ENCODE data around the gene NARF.
A peak's percentile ranks its signal among the peaks of the same experiment; 100 is the strongest.
"Not testable (repeated sequence)": the region's sequence is repeated elsewhere in the genome, so short reads cannot be mapped to it uniquely, and the experiment has no call there.

Gene NARF

GRCh38 chr17:82503728-82504308, 45.3 kb downstream of the NARF start:
- no peak for DNase-seq

- DNase-seq, result no peak
Measured at GRCh38 chr17:82505296-82505695, 46.8 kb downstream of the NARF start.

- DNase-seq, result not testable (repeated sequence)
Measured at GRCh38 chr17:82506402-82506801, 47.9 kb downstream of the NARF start.

GRCh38 chr17:82507631-82508175, 49.2 kb downstream of the NARF start:
- no peak for DNase-seq

- DNase-seq, result not testable (repeated sequence)
Measured at GRCh38 chr17:82511642-82512041, 53.1 kb downstream of the NARF start.

- not testable (repeated sequence) for DNase-seq
Measured at GRCh38 chr17:82513864-82514263, 55.3 kb downstream of the NARF start.

- DNase-seq, result no peak
Measured at GRCh38 chr17:82517230-82517865, 58.8 kb downstream of the NARF start.

GRCh38 chr17:82518826-82519810, 60.6 kb downstream of the NARF start, which contains the start of gene FOXK2:
Gene FOXK2, plus strand, starts transcription at chr17:82519732. Its CDS starts 157 bp downstream, at chr17:82519889.
- peak; percentile 36 for DNase-seq

- peak; percentile 12 for DNase-seq
Measured at GRCh38 chr17:82519971-82520903, 61.7 kb downstream of the NARF start.

- DNase-seq, result peak; percentile 40
Measured at GRCh38 chr17:82524540-82524939, 66.0 kb downstream of the NARF start.

- no peak for DNase-seq
Measured at GRCh38 chr17:82525712-82526111, 67.2 kb downstream of the NARF start.

- DNase-seq, result no peak
Measured at GRCh38 chr17:82527898-82528297, 69.4 kb downstream of the NARF start.

GRCh38 chr17:82528484-82529265, 70.1 kb downstream of the NARF start:
- no peak for DNase-seq

- DNase-seq, result no peak
Measured at GRCh38 chr17:82529914-82530300, 71.4 kb downstream of the NARF start.

GRCh38 chr17:82531431-82531881, 72.9 kb downstream of the NARF start:
- no peak for DNase-seq

GRCh38 chr17:82534401-82534812, 75.9 kb downstream of the NARF start:
- no peak for DNase-seq

GRCh38 chr17:82536512-82537201, 78.1 kb downstream of the NARF start:
- no peak for DNase-seq

GRCh38 chr17:82537228-82537627, 78.7 kb downstream of the NARF start:
- not testable (repeated sequence) for DNase-seq

- DNase-seq, result not testable (repeated sequence)
Measured at GRCh38 chr17:82539076-82539475, 80.5 kb downstream of the NARF start.
